Uterus (tissue), 4 donors: Measurements from ENCODE around the gene CCR2. TPM values are rescaled to one million over a fixed set of nuclear protein-coding genes. Genes with fewer than 3 reads are reported as not detected.
A peak's percentile ranks its signal among the peaks of the same experiment; 100 is the strongest.

Experiments used
- DNase-seq, 2 donors: peaks; one replicate each; pipeline ENCODE4 v3.0.0-alpha.2; 2019 to 2020
- H3K27ac ChIP-seq, 2 donors: fragments of 200-600 bp; sonication (generic); 1 replicate in 1 of 2; 2 replicates in 1 of 2; pipeline ENCODE4 v1.5.1; 2016 to 2018
- H3K27me3 ChIP-seq, 2 donors: fragments of 200-600 bp; sonication (generic); one replicate each; pipeline ENCODE4 v1.5.1; 2018 to 2019; ENCODE audit warnings: control low read depth in 1 of 2
- H3K36me3 ChIP-seq, 2 donors: fragments of 200-600 bp; sonication (generic); one replicate each; pipeline ENCODE4 v1.5.1; 2019; ENCODE audit warnings: control low read depth in 1 of 2
- H3K4me1 ChIP-seq, 2 donors: fragments of 200-600 bp; sonication (generic); one replicate each; pipeline ENCODE4 v1.5.1; 2018 to 2019; ENCODE audit warnings: control low read depth in 1 of 2
- H3K4me3 ChIP-seq, 2 donors: fragments of 200-600 bp; sonication (generic); 1 replicate in 1 of 2; 2 replicates in 1 of 2; pipeline ENCODE4 v1.5.1; 2018 to 2019; ENCODE audit warnings: mild to moderate bottlenecking in 1 of 2
- H3K9me3 ChIP-seq, 2 donors: fragments of 200-600 bp; sonication (generic); one replicate each; pipeline ENCODE4 v1.5.1; 2019; ENCODE audit warnings: control low read depth in 1 of 2
- CTCF ChIP-seq, 4 experiments: fragments of 200-600 bp in 2 of 4; fragments of 450-650 bp in 2 of 4; sonication (generic) in 2 of 4; IDR thresholded peaks; one replicate each; pipeline ENCODE4 v1.5.1; 2016 to 2019; ENCODE audit warnings: antibody characterized with exemption in 4 of 4, mild to moderate bottlenecking in 2 of 4, moderate library complexity in 1 of 4
- POLR2A ChIP-seq, 2 donors: fragments of 450-650 bp; IDR thresholded peaks; one replicate each; pipeline ENCODE4 v1.6.1; 2016; ENCODE audit warnings: antibody characterized with exemption in 2 of 2, mild to moderate bottlenecking in 1 of 2, moderate library complexity in 1 of 2
- intact Hi-C: fragments of 100-400 bp; cut with DNase I; formaldehyde crosslinking; loops from one replicate; pipeline ENCODE4 v1.15.1; 2023; ENCODE audit warnings: low total_unique reads
- total RNA-seq, 4 donors: library from RNA; depleted of rRNA in 3 of 4; stranded (reverse); fragments of >200 nt in 3 of 4; gene quantifications; one replicate each; pipeline versions ENCODE4 v1.1.0 to v1.2.4, GENCODE V29; 2014 to 2023
- donor health status: DM: yes; HTN: yes; CAD: no.

CCR2 gene
- total RNA-seq, 4 donors from 2014 or later: 2.7 to 7.1 (median 3.7) TPM; not detected in 1

- Histone ChIP-seq H3K4me3 (no peak overlapping the region), H3K27ac (no peak overlapping the region), H3K27me3 (no peaks in the 10 kb centered on the region), H3K4me1 (no peaks in the 10 kb centered on the region), H3K9me3 (no peaks in the 10 kb centered on the region), H3K36me3 (no peaks in the 10 kb centered on the region)
- TF ChIP-seq POLR2A (IDR thresholded peaks at IDR 0.05) (no peak), CTCF (IDR thresholded peaks at IDR 0.05) (no peak)
- intact Hi-C loops: no loop called here
- no peak for DNase-seq
These were observed 21.3 kb downstream of the CCR2 start for GRCh38 chr3:46375218-46375617.

GRCh38 chr3:46375814-46376213, 21.9 kb downstream of the CCR2 start:
- intact Hi-C loops: no loop called here

GRCh38 chr3:46378426-46378942, 24.6 kb downstream of the CCR2 start:
- TF ChIP-seq POLR2A (IDR thresholded peaks at IDR 0.05): no peak
- peak; percentile 20 to 39 (median 34) for TF ChIP-seq CTCF (IDR thresholded peaks at IDR 0.05)
- Histone ChIP-seq H3K4me1 (no peaks in the 10 kb centered on the region), H3K27me3 (no peaks in the 10 kb centered on the region), H3K9me3 (no peaks in the 10 kb centered on the region), H3K36me3 (no peaks in the 10 kb centered on the region), H3K4me3 (no peak overlapping the region), H3K27ac (no peak overlapping the region)
- intact Hi-C loops: no loop called here
- DNase-seq: peak; percentile 31 to 52

More at GRCh38 chr3:46375814-46376213, 21.9 kb downstream of the CCR2 start:
- no peak overlapping the region for H3K4me3 ChIP-seq
- H3K9me3 ChIP-seq: no peaks in the 10 kb centered on the region
- no peaks in the 10 kb centered on the region for H3K4me1 ChIP-seq
- no peak for DNase-seq
- H3K27ac ChIP-seq: no peak overlapping the region
- H3K36me3 ChIP-seq: no peaks in the 10 kb centered on the region
- H3K27me3 ChIP-seq: no peaks in the 10 kb centered on the region
- no peak for TF ChIP-seq CTCF (IDR thresholded peaks at IDR 0.05)
- TF ChIP-seq POLR2A (IDR thresholded peaks at IDR 0.05): no peak

GRCh38 chr3:46380471-46381221, 26.7 kb downstream of the CCR2 start:
- Histone ChIP-seq H3K27ac (no peak overlapping the region), H3K27me3 (no peaks in the 10 kb centered on the region), H3K36me3 (no peaks in the 10 kb centered on the region), H3K9me3 (no peaks in the 10 kb centered on the region), H3K4me3 (no peak overlapping the region), H3K4me1 (no peaks in the 10 kb centered on the region)
- no peak for DNase-seq
- intact Hi-C loops: no loop called here
- TF ChIP-seq CTCF (IDR thresholded peaks at IDR 0.05): no peak
- TF ChIP-seq POLR2A (IDR thresholded peaks at IDR 0.05): no peak

- Histone ChIP-seq H3K9me3 (no peaks in the 10 kb centered on the region), H3K27ac (no peak overlapping the region), H3K4me3 (no peak overlapping the region), H3K27me3 (no peaks in the 10 kb centered on the region), H3K36me3 (no peaks in the 10 kb centered on the region), H3K4me1 (no peaks in the 10 kb centered on the region)
- TF ChIP-seq POLR2A (IDR thresholded peaks at IDR 0.05): no peak
- no peak for TF ChIP-seq CTCF (IDR thresholded peaks at IDR 0.05)
- intact Hi-C loops: no loop called here
- no peak for DNase-seq
These were observed 27.7 kb downstream of the CCR2 start for GRCh38 chr3:46381625-46382024.
